ENCODE data around the gene UNC93B1. TPM values are rescaled to one million over a fixed set of nuclear protein-coding genes. Genes with fewer than 3 reads are reported as not detected.
A peak's percentile ranks its signal among the peaks of the same experiment; 100 is the strongest.

Gene UNC93B1
- total RNA-seq, 1 donor = 62.7 TPM

GRCh38 chr11:68010090-68011041, 6.5 kb upstream of the UNC93B1 start, which contains the start of gene ALDH3B1:
Gene ALDH3B1 (plus strand): TSS chr11:68010327. CDS start chr11:68015298, 4,971 bp downstream.
- Histone ChIP-seq H3K4me3 (ENCODE audit: low read length) (peak within 1 kb of the TSS; percentile 49), H3K9me3 (ENCODE audit: low read depth, low read length) (no peaks in the 10 kb centered on the region), H3K4me1 (ENCODE audit: insufficient read depth, low read length) (peaks cover 78% of the 10 kb centered on the region)

GRCh38 chr11:68009391-68010089, 5.6 kb upstream of the UNC93B1 start:
- H3K27me3 ChIP-seq (ENCODE audit: insufficient read depth, low read length) = no peaks in the 10 kb centered on the region
- peak overlapping the region; percentile 49 for H3K4me3 ChIP-seq (ENCODE audit: low read length)
- H3K9me3 ChIP-seq (ENCODE audit: low read depth, low read length) = no peaks in the 10 kb centered on the region
- H3K4me1 ChIP-seq (ENCODE audit: insufficient read depth, low read length) = peaks cover 85% of the 10 kb centered on the region

More at GRCh38 chr11:68010090-68011041, 6.5 kb upstream of the UNC93B1 start, which contains the start of gene ALDH3B1:
- no peaks in the 10 kb centered on the region for H3K27me3 ChIP-seq (ENCODE audit: insufficient read depth, low read length)

- no peak overlapping the region for H3K4me3 ChIP-seq (ENCODE audit: low read length)
- H3K27me3 ChIP-seq (ENCODE audit: insufficient read depth, low read length) = no peaks in the 10 kb centered on the region
- no peaks in the 10 kb centered on the region for H3K9me3 ChIP-seq (ENCODE audit: low read depth, low read length)
- peaks cover 82% of the 10 kb centered on the region for H3K4me1 ChIP-seq (ENCODE audit: insufficient read depth, low read length)
Measured at GRCh38 chr11:68008381-68009337, 4.8 kb upstream of the UNC93B1 start.

GRCh38 chr11:68007498-68008380, 3.8 kb upstream of the UNC93B1 start:
- H3K27me3 ChIP-seq (ENCODE audit: insufficient read depth, low read length) = no peaks in the 10 kb centered on the region
- H3K4me3 ChIP-seq (ENCODE audit: low read length) = no peak overlapping the region
- H3K4me1 ChIP-seq (ENCODE audit: insufficient read depth, low read length) = peaks cover 75% of the 10 kb centered on the region
- no peaks in the 10 kb centered on the region for H3K9me3 ChIP-seq (ENCODE audit: low read depth, low read length)

GRCh38 chr11:68006606-68007166, 2.8 kb upstream of the UNC93B1 start:
- Histone ChIP-seq H3K4me1 (ENCODE audit: insufficient read depth, low read length) (peaks cover 75% of the 10 kb centered on the region), H3K4me3 (ENCODE audit: low read length) (no peak overlapping the region), H3K27me3 (ENCODE audit: insufficient read depth, low read length) (no peaks in the 10 kb centered on the region), H3K9me3 (ENCODE audit: low read depth, low read length) (no peaks in the 10 kb centered on the region)

GRCh38 chr11:68004551-68005335, 846 bp upstream of the UNC93B1 start:
- Histone ChIP-seq H3K9me3 (ENCODE audit: low read depth, low read length) (no peaks in the 10 kb centered on the region), H3K4me3 (ENCODE audit: low read length) (peak overlapping the region; percentile 52), H3K27me3 (ENCODE audit: insufficient read depth, low read length) (no peaks in the 10 kb centered on the region), H3K4me1 (ENCODE audit: insufficient read depth, low read length) (peaks cover 69% of the 10 kb centered on the region)

GRCh38 chr11:68002938-68003845, 705 bp downstream of the UNC93B1 start:
- Histone ChIP-seq H3K4me1 (ENCODE audit: insufficient read depth, low read length) (peaks cover 69% of the 10 kb centered on the region), H3K4me3 (ENCODE audit: low read length) (peak overlapping the region; percentile 52), H3K27me3 (ENCODE audit: insufficient read depth, low read length) (no peaks in the 10 kb centered on the region), H3K9me3 (ENCODE audit: low read depth, low read length) (no peaks in the 10 kb centered on the region)

- Histone ChIP-seq H3K9me3 (ENCODE audit: low read depth, low read length) (no peaks in the 10 kb centered on the region), H3K27me3 (ENCODE audit: insufficient read depth, low read length) (no peaks in the 10 kb centered on the region), H3K4me3 (ENCODE audit: low read length) (peak overlapping the region; percentile 52), H3K4me1 (ENCODE audit: insufficient read depth, low read length) (peaks cover 72% of the 10 kb centered on the region)
Measured at GRCh38 chr11:68002575-68002937, 1.3 kb downstream of the UNC93B1 start.

GRCh38 chr11:67999704-68000103, 4.2 kb downstream of the UNC93B1 start:
- H3K9me3 ChIP-seq (ENCODE audit: low read depth, low read length) = no peaks in the 10 kb centered on the region
- no peaks in the 10 kb centered on the region for H3K27me3 ChIP-seq (ENCODE audit: insufficient read depth, low read length)
- peaks cover 68% of the 10 kb centered on the region for H3K4me1 ChIP-seq (ENCODE audit: insufficient read depth, low read length)
- H3K4me3 ChIP-seq (ENCODE audit: low read length) = no peak overlapping the region

GRCh38 chr11:67999201-67999629, 4.7 kb downstream of the UNC93B1 start:
- Histone ChIP-seq H3K9me3 (ENCODE audit: low read depth, low read length) (no peaks in the 10 kb centered on the region), H3K4me3 (ENCODE audit: low read length) (no peak overlapping the region), H3K4me1 (ENCODE audit: insufficient read depth, low read length) (peaks cover 67% of the 10 kb centered on the region), H3K27me3 (ENCODE audit: insufficient read depth, low read length) (no peaks in the 10 kb centered on the region)

GRCh38 chr11:67998150-67999045, 5.5 kb downstream of the UNC93B1 start:
- H3K4me1 ChIP-seq (ENCODE audit: insufficient read depth, low read length) = peaks cover 68% of the 10 kb centered on the region
- H3K27me3 ChIP-seq (ENCODE audit: insufficient read depth, low read length) = no peaks in the 10 kb centered on the region

More at GRCh38 chr11:67998150-67999045, 5.5 kb downstream of the UNC93B1 start:
- no peak overlapping the region for H3K4me3 ChIP-seq (ENCODE audit: low read length)
- no peaks in the 10 kb centered on the region for H3K9me3 ChIP-seq (ENCODE audit: low read depth, low read length)
